ENCODE data around the gene COPG2. TPM values are rescaled to one million over a fixed set of nuclear protein-coding genes. Genes with fewer than 3 reads are reported as not detected.
"Not testable (repeated sequence)": the region's sequence is repeated elsewhere in the genome, so short reads cannot be mapped to it uniquely, and the experiment has no call there.

Gene COPG2
- total RNA-seq, 4 donors from 2014 or later: 22.4 to 25.7 (median 24.7) TPM

DNA sequence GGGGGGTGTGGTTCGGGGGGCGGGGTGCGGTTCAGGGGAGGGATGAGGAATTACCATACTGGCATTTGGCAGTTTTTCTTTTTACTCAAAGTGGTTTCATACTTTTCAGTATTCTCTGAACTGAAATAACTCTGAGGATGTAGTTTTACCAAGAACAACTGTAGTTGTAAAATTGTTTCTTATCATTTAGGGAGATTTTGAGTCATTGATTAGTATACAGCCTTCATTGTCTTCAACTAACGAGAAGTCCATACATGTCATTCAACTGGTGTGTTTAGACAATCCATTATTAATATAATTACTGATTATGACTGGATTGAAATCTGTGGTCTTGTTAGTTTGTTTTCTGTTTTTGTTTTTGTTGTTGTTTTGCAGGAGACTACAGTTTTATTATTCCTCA lies 40.8 kb downstream of the COPG2 start:
- Histone ChIP-seq H3K27ac (no peak overlapping the region), H3K36me3 (no peaks in the 10 kb centered on the region), H3K27me3 (no peaks in the 10 kb centered on the region), H3K4me3 (replicated peaks in 1 of 3) (no peak overlapping the region), H3K4me1 (no peaks in the 10 kb centered on the region), H3K9me3 (no peaks in the 10 kb centered on the region)
- TF ChIP-seq, protein P1, sequence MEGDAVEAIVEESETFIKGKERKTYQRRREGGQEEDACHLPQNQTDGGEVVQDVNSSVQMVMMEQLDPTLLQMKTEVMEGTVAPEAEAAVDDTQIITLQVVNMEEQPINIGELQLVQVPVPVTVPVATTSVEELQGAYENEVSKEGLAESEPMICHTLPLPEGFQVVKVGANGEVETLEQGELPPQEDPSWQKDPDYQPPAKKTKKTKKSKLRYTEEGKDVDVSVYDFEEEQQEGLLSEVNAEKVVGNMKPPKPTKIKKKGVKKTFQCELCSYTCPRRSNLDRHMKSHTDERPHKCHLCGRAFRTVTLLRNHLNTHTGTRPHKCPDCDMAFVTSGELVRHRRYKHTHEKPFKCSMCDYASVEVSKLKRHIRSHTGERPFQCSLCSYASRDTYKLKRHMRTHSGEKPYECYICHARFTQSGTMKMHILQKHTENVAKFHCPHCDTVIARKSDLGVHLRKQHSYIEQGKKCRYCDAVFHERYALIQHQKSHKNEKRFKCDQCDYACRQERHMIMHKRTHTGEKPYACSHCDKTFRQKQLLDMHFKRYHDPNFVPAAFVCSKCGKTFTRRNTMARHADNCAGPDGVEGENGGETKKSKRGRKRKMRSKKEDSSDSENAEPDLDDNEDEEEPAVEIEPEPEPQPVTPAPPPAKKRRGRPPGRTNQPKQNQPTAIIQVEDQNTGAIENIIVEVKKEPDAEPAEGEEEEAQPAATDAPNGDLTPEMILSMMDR (IDR thresholded peaks at IDR 0.05): no peak
- TF ChIP-seq POLR2A (IDR thresholded peaks at IDR 0.05): no peak
- DNase-seq: no peak
- WGBS, 2 donors: 93 to 97% methylated on average over 4 of the region's 4 CpGs
- intact Hi-C loops (cut with DNase I): no loop called here

DNA sequence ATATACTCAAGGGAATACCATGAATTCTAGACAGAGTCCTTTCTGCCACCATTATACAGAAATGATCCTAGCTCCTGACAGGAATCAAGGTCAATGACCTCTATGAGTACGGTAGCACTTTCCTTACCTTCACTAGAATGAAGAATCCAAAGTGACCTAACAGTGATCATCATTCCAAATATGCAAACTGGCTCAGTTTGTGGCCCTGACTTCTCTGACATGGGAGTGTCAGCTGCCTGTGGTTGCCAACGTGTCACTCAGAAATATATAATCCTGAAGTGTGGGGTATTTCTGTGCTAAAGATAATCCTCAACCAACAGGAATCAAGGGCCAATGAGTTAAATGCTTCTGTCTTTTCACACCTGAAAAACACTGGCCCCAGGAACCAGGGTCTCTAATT lies 45.7 kb downstream of the COPG2 start:
- no peak overlapping the region for H3K4me3 ChIP-seq (replicated peaks in 1 of 3)
- no peaks in the 10 kb centered on the region for H3K27me3 ChIP-seq
- no peak overlapping the region for H3K27ac ChIP-seq
- H3K4me1 ChIP-seq: no peaks in the 10 kb centered on the region
- WGBS, 2 donors: 96 to 98% methylated on average over 2 of the region's 2 CpGs
- no peaks in the 10 kb centered on the region for H3K9me3 ChIP-seq
- no peak for TF ChIP-seq POLR2A (IDR thresholded peaks at IDR 0.05)
- TF ChIP-seq, protein P1 (IDR thresholded peaks at IDR 0.05): no peak
- no peak for DNase-seq
- intact Hi-C loops (cut with DNase I): no loop called here
- H3K36me3 ChIP-seq: no peaks in the 10 kb centered on the region

DNA sequence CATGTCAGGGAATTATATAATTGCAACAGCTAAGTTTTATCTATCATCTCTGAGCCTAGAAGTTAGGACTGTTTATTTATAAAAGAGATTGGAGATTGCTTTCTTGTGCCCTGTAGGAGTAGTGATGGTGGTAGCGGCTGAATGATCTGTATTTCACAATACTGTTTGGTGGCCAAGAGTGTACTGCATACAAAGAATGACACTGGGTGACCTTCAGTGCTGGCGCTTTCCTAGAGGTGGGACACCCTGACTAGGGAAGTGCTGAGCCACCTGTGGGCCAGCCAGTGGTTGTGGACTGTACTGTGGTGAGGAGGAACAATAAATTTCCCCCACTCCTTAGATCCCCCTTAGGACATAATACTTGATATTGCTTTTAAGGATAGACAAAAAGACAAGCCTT lies 53.0 kb downstream of the COPG2 start:
- Histone ChIP-seq H3K9me3 (no peaks in the 10 kb centered on the region), H3K27ac (no peak overlapping the region), H3K36me3 (peaks cover 0 to 14% of the 10 kb centered on the region in 2 donors), H3K4me1 (no peaks in the 10 kb centered on the region), H3K27me3 (no peaks in the 10 kb centered on the region), H3K4me3 (replicated peaks in 1 of 3) (no peak overlapping the region)
- 93 to 96% methylated on average over 2 of the region's 2 CpGs for WGBS, 2 donors
- no peak for DNase-seq
- intact Hi-C loops (cut with DNase I): no loop called here
- no peak for TF ChIP-seq POLR2A (IDR thresholded peaks at IDR 0.05)
- TF ChIP-seq, protein P1 (IDR thresholded peaks at IDR 0.05): no peak

DNA sequence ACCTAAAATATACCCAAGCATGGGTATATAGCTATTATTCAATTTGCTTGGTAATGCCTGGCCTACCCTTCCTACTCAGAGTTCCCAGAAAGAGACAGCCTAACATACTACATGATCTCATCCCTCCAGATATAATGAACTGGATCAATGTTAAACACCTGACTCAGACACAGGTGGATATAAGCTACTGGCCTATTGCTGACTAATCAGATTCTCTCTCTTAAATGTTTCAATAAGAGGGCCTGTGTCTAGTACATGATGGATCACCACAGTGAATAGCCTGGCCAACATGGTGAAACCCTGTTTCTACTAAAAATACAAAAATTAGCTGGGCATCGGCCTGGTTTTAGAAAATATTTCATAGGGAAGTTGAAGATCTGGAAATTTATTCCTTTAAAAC lies 54.1 kb downstream of the COPG2 start:
- Histone ChIP-seq H3K4me3 (replicated peaks in 1 of 3) (no peak overlapping the region), H3K9me3 (no peaks in the 10 kb centered on the region), H3K4me1 (no peaks in the 10 kb centered on the region), H3K27me3 (no peaks in the 10 kb centered on the region), H3K36me3 (peaks cover 0 to 14% of the 10 kb centered on the region in 2 donors), H3K27ac (no peak overlapping the region)
- DNase-seq: no peak
- intact Hi-C loops (cut with DNase I): no loop called here
- TF ChIP-seq, protein P1 (IDR thresholded peaks at IDR 0.05): no peak
- 96 to 100% methylated on average over 1 of the region's 1 CpG for WGBS, 2 donors

DNA sequence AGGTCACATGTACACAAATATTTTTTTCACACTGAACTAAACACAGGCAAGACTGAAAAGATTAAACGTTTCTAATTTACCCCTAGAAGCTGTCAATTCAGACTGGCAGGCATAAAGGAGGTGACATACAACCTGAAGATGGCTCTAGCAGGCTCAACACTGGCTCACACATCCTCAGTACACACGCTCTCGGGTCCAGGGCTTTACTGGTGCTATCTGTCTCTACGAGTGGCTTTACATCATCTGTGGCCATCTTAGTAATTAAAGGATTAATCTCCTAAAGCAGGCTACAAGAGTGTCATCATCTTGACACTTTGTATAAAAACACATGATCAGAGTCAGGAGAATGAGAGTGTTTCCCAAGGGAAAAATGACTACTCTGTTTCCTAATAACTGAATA lies 57.3 kb downstream of the COPG2 start:
- H3K27ac ChIP-seq: no peak overlapping the region
- WGBS, 2 donors: 93 to 94% methylated on average over 4 of the region's 4 CpGs
- DNase-seq: no peak
- intact Hi-C loops (cut with DNase I): no loop called here
- TF ChIP-seq POLR2A (IDR thresholded peaks at IDR 0.05): no peak
- TF ChIP-seq, protein P1 (IDR thresholded peaks at IDR 0.05): no peak
- no peaks in the 10 kb centered on the region for H3K9me3 ChIP-seq
- H3K27me3 ChIP-seq: no peaks in the 10 kb centered on the region
- no peaks in the 10 kb centered on the region for H3K4me1 ChIP-seq
- H3K36me3 ChIP-seq: peaks cover 0 to 14% of the 10 kb centered on the region in 2 donors
- no peak overlapping the region for H3K4me3 ChIP-seq (replicated peaks in 1 of 3)

DNA sequence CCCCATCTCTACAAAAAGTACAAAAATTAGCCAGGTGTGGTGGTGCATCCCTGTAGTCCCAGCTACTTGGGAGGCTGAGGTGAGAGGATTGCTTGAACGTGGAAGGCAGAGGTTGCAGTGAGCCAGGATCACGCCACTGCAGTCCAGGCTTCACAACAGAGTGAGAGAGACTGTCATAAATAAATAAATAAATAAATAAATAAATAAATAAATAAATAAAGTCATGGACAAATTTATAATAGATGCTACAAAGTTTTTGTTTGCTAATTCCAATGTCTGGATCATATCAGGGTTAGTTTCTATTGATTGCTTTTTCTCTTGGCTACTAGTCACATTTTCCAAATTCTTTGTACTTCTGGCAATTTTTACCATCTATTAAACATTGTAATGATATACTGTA lies 61.5 kb downstream of the COPG2 start:
- intact Hi-C loops (cut with DNase I); H3K4me1 ChIP-seq; DNase-seq; H3K27ac ChIP-seq; H3K9me3 ChIP-seq; H3K4me3 ChIP-seq (replicated peaks in 1 of 3); H3K27me3 ChIP-seq: not testable (repeated sequence)
- H3K36me3 ChIP-seq: peaks cover 0 to 19% of the 10 kb centered on the region in 2 donors
- 98% methylated on average over 2 of the region's 2 CpGs for WGBS, 2 donors

All from thyroid gland (tissue), 4 donors.